Ovary (tissue), 9 donors: ENCODE data around the gene GNAI2. TPM values are rescaled to one million over a fixed set of nuclear protein-coding genes. Genes with fewer than 3 reads are reported as not detected.

ENCODE experiments used
- DNase-seq, 5 donors: peaks; one replicate each; pipeline ENCODE4 v3.0.0-alpha.2; 2019 to 2020
- H3K27ac ChIP-seq, 2 donors: fragments of 200-600 bp; one replicate each; pipeline versions ENCODE4 v1.5.1 to v1.8.0; 2019 to 2022
- H3K27me3 ChIP-seq: fragments of 200-600 bp; one replicate; pipeline ENCODE4 v1.8.0; 2022
- H3K36me3 ChIP-seq: fragments of 200-600 bp; sonication (generic); one replicate; pipeline ENCODE4 v1.5.1; 2019
- H3K4me1 ChIP-seq: one replicate; pipeline ENCODE4 v1.8.1; 2013; ENCODE audit warnings: mild to moderate bottlenecking, moderate library complexity; ENCODE audit not compliant: insufficient read depth
- H3K4me3 ChIP-seq: fragments of 200-600 bp; sonication (generic); one replicate; pipeline ENCODE4 v1.5.1; 2017
- H3K9me3 ChIP-seq, 2 donors: fragments of 200-600 bp in 1 of 2; sonication (generic) in 1 of 2; one replicate each; pipeline versions ENCODE4 v1.5.1 to v1.8.1; 2013 to 2019; ENCODE audit warnings: mild to moderate bottlenecking in 1 of 2, moderate library complexity in 1 of 2
- CTCF ChIP-seq, 3 donors: fragments of 450-650 bp in 2 of 3; fragments of 200-600 bp in 1 of 3; IDR thresholded peaks; one replicate each; pipeline versions ENCODE4 v1.5.1 to v1.8.0; 2016 to 2022; ENCODE audit warnings: antibody characterized with exemption in 3 of 3, mild to moderate bottlenecking in 1 of 3
- EP300 ChIP-seq: sonication (generic); formaldehyde crosslinking; IDR thresholded peaks from one replicate; pipeline ENCODE4 v1.6.1; 2017; ENCODE audit warnings: antibody characterized with exemption
- POLR2A ChIP-seq: fragments of 450-650 bp; IDR thresholded peaks from one replicate; pipeline ENCODE4 v1.6.1; 2017; ENCODE audit warnings: antibody characterized with exemption, mild to moderate bottlenecking, moderate library complexity
- WGBS, 3 donors: extraction: QIAGEN DNeasy Blood & Tissue Kit in 1 of 3; methylation state at CpG; one replicate each; pipeline versions ENCODE4 v1.1.5 to v1.1.7; 2013 to 2017; 5-methylcytosine and 5-hydroxymethylcytosine counted together
- intact Hi-C, 4 donors: fragments of 100-400 bp; cut with DNase I; formaldehyde crosslinking; loops; one replicate each; pipeline versions ENCODE4 v1.11.0 to v1.15.1; 2022 to 2023
- polyA plus RNA-seq, 2 donors: library from polyadenylated mRNA; stranded (reverse); fragments of 200-250 nt in 1 of 2; fragments of 350-450 nt in 1 of 2; fragmentation: Illumina TruSeq in 1 of 2; extraction: RNeasy Lipid Tissue Mini Kit (QIAGEN cat#74804) in 1 of 2; gene quantifications; one replicate each; pipeline ENCODE4 v1.2.3, GENCODE V29; 2013 to 2014
- total RNA-seq, 7 donors: library from RNA; depleted of rRNA in 2 of 7; stranded (reverse); fragments of >200 nt in 2 of 7; fragmentation: NEBNext Ultra II Directional in 3 of 7; extraction: Animal tissue kit (Norgen Biotek cat#: 25700) in 3 of 7; gene quantifications; one replicate each; pipeline versions ENCODE4 v1.1.0 to v1.2.4, GENCODE V29; 2016 to 2023
- donor health status: DM: no; HTN: no; CAD: no; lungs with moderate emphysema.
- donor health status: DM: no; HTN: no; CAD: no.
- donor health status: Bipolar disorder and iron deficiency.
- donor health status: DM: yes; HTN: yes; CAD: no.
- donor health status: DM: no; HTN: no; CAD: no.
- donor health status: DM: yes; HTN: yes; CAD: no.

The GNAI2 gene
- total and polyA plus RNA-seq, 9 donors: 72.3 to 309 (median 212) TPM

- H3K36me3 ChIP-seq: no peaks in the 10 kb centered on the region
- H3K9me3 ChIP-seq: no peaks in the 10 kb centered on the region
- H3K27ac ChIP-seq: no peak within 1 kb of the TSS
- no peak within 1 kb of the TSS for H3K4me3 ChIP-seq
- TF ChIP-seq POLR2A (no peak), EP300 (no peak), CTCF (IDR thresholded peaks at IDR 0.05) (no peak)
- H3K4me1 ChIP-seq: peaks cover 3% of the 10 kb centered on the region
- DNase-seq: no peak
- H3K27me3 ChIP-seq: peaks cover 10% of the 10 kb centered on the region
- 63 to 67% (median 63%) methylated on average over 8 of the region's 8 CpGs for WGBS, 3 donors
- intact Hi-C loops: loop anchor here (2.0 to 5.0 kb wide), 3 partner anchors 68 to 81 kb away; no protein-coding TSS in a partner anchor
Observed at GRCh38 chr3:50190936-50191660, 44.9 kb upstream of the GNAI2 start, which contains the start of gene GNAT1. GNAT1 (plus strand) TSS chr3:50191610; CDS start chr3:50191726, 116 bp downstream.

- no peak for DNase-seq
- no peak overlapping the region for H3K4me3 ChIP-seq
- WGBS, 3 donors: 75 to 79% (median 79%) methylated on average over 8 of the region's 8 CpGs
- peaks cover 3% of the 10 kb centered on the region for H3K4me1 ChIP-seq
- no peak overlapping the region for H3K27ac ChIP-seq
- no peaks in the 10 kb centered on the region for H3K36me3 ChIP-seq
- intact Hi-C loops: loop anchor here (2.0 to 5.0 kb wide), 2 partner anchors 33 to 80 kb away; no protein-coding TSS in a partner anchor
- TF ChIP-seq POLR2A: no peak
- no peak for TF ChIP-seq CTCF (IDR thresholded peaks at IDR 0.05)
- no peak for TF ChIP-seq EP300
- peaks cover 10% of the 10 kb centered on the region for H3K27me3 ChIP-seq
- no peaks in the 10 kb centered on the region for H3K9me3 ChIP-seq
Observed at GRCh38 chr3:50192124-50192523, 43.9 kb upstream of the GNAI2 start.

GRCh38 chr3:50192689-50193141 lies 43.3 kb upstream of the GNAI2 start:
- H3K27me3 ChIP-seq: peaks cover 10% of the 10 kb centered on the region

GRCh38 chr3:50193286-50193685 lies 42.7 kb upstream of the GNAI2 start:
- H3K4me1 ChIP-seq: peaks cover 3% of the 10 kb centered on the region
- no peak overlapping the region for H3K4me3 ChIP-seq
- no peak overlapping the region for H3K27ac ChIP-seq
- H3K27me3 ChIP-seq: peaks cover 10% of the 10 kb centered on the region
- intact Hi-C loops: loop anchor here (2.0 to 5.0 kb wide), 2 partner anchors 32 to 79 kb away; no protein-coding TSS in a partner anchor
- WGBS, 3 donors: 34 to 40% (median 38%) methylated on average over 33 to 36 of the region's 36 CpGs
- no peaks in the 10 kb centered on the region for H3K36me3 ChIP-seq
- H3K9me3 ChIP-seq: no peaks in the 10 kb centered on the region
- DNase-seq: no peak
- TF ChIP-seq POLR2A (no peak), CTCF (IDR thresholded peaks at IDR 0.05) (no peak), EP300 (no peak)

More at GRCh38 chr3:50192689-50193141, 43.3 kb upstream of the GNAI2 start:
- Histone ChIP-seq H3K9me3 (no peaks in the 10 kb centered on the region), H3K4me1 (peaks cover 3% of the 10 kb centered on the region), H3K36me3 (no peaks in the 10 kb centered on the region), H3K4me3 (no peak overlapping the region), H3K27ac (no peak overlapping the region)
- WGBS, 3 donors: 5 to 13% (median 6%) methylated on average over 17 to 21 of the region's 21 CpGs
- no peak for TF ChIP-seq EP300
- peak; percentile 77 to 85 (median 84) for TF ChIP-seq CTCF (IDR thresholded peaks at IDR 0.05)
- no peak for TF ChIP-seq POLR2A
- peak in 4 of 5 donors; percentile 68 to 83 (median 78) for DNase-seq
- intact Hi-C loops: loop anchor here (2.0 to 5.0 kb wide), 2 partner anchors 32 to 80 kb away; no protein-coding TSS in a partner anchor
